AG09319 (cell line): ENCODE measurements around the gene GCK.

Experiments
- DNase-seq: peaks from one replicate; pipeline ENCODE4 v3.0.0-alpha.2; 2010; ENCODE audit warnings: low read depth; ENCODE audit errors: extremely low read depth
- TF ChIP-seq, protein P1 (sequence below): IDR thresholded peaks from 2 replicates; pipeline ENCODE4 v1.5.1; 2011; ENCODE audit warnings: low read depth, mild to moderate bottlenecking, inconsistent platforms, low read length, moderate library complexity

GCK gene

DNA sequence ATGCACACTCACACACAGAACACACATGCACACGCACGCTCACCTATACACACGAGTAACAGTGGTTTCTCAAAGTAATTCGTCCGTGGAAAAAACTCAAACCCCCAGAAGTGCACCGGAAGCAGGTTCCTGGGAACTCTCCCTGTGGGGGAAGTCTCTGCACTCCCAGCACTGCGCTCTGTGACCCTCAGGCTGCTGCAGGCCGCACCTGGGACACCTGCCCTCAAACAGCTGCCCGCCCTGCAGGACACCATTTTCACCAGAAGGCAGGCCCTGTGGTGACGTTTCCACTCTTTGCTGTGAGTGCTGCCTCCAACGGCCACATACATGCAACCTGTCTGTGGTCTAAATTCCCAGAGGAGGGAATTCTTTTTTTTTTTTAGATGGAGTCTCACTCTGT, 32.8 kb upstream of the GCK start:
- TF ChIP-seq, protein P1, sequence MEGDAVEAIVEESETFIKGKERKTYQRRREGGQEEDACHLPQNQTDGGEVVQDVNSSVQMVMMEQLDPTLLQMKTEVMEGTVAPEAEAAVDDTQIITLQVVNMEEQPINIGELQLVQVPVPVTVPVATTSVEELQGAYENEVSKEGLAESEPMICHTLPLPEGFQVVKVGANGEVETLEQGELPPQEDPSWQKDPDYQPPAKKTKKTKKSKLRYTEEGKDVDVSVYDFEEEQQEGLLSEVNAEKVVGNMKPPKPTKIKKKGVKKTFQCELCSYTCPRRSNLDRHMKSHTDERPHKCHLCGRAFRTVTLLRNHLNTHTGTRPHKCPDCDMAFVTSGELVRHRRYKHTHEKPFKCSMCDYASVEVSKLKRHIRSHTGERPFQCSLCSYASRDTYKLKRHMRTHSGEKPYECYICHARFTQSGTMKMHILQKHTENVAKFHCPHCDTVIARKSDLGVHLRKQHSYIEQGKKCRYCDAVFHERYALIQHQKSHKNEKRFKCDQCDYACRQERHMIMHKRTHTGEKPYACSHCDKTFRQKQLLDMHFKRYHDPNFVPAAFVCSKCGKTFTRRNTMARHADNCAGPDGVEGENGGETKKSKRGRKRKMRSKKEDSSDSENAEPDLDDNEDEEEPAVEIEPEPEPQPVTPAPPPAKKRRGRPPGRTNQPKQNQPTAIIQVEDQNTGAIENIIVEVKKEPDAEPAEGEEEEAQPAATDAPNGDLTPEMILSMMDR: no peak
- no peak for DNase-seq

DNA sequence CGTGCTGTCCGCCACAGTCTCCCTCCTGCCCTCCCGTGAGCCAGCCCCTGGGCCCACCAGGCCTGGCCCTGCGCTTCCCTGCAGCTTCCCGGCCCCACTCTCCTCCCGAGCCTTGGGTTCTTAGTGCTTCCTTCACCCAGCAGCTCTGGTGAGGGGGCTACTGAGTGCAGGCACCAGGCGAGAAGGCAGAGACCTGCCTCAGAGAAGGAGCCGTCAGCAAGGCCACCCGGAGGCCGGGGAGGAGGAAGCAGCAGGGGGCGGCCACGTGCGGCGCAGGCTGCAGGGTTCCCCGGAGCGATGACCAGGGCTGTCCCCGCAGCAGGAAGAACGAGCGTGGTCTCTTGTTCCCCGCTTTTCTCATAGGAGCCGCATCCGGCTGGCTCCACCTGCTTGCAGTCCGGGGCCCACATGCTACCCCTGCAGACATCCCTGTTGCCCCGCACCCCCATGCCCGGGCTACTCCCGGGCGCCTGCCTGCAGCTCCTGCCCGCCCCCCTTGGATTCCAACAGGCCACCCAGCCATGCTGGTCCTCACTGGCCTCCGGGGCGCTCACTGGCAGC, 32.1 kb upstream of the GCK start:
- TF ChIP-seq, protein P1: peak; percentile 11
- DNase-seq: no peak

DNA sequence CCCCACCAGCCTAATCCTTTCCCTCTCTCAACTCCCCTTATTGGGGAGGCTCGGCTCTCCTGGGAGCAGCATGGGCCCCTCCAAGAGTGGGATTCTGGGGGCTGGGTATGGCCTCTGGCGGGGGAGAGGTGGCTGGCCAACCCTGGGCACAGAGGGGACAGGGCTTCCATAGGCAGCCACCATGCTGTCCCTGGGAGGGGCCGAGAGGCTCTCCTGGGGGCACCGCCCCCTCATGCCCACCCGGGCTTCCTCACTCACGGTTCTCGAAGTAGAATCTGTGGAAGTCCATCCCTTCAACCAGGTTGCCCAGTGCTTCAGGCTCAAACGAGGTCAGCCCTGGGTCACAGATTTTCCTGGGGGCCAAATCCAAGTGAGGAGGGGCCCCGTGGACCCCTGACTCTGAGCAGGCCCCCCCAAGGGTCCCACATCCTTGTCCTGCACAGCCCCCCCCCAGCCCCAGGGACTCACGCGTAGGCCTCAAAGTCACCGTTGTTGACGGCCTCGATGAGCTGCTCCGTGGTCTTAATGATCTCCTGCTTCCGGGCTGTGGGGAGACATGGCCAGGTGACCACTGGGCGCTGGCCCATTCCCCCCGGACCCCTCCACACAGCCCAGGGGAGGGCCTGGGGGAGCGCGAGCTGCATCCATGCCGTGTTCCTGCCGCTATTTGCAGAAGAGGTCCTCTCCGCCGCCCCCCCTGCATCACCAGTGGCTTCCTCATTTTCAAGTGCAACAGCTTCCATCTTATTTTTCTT, 31.3 kb upstream of the GCK start:
- TF ChIP-seq, protein P1: no peak
- no peak for DNase-seq

DNA sequence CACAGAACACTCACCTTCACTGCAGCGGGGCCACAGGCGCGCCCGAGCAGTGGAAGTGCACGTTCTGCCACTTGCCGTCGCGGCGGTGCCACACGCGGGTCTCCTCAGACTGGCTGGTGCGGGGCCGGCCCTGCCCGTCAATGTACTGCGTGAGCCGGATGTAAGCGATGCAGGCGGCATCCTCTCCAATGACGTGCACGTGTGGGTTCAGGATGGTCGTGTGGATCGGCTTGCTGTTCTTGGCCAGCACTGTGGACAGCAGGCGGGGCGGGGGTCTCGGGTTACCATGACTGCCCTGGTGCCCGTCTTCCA, 30.8 kb upstream of the GCK start:
- TF ChIP-seq, protein P1: no peak
- DNase-seq: no peak

DNA sequence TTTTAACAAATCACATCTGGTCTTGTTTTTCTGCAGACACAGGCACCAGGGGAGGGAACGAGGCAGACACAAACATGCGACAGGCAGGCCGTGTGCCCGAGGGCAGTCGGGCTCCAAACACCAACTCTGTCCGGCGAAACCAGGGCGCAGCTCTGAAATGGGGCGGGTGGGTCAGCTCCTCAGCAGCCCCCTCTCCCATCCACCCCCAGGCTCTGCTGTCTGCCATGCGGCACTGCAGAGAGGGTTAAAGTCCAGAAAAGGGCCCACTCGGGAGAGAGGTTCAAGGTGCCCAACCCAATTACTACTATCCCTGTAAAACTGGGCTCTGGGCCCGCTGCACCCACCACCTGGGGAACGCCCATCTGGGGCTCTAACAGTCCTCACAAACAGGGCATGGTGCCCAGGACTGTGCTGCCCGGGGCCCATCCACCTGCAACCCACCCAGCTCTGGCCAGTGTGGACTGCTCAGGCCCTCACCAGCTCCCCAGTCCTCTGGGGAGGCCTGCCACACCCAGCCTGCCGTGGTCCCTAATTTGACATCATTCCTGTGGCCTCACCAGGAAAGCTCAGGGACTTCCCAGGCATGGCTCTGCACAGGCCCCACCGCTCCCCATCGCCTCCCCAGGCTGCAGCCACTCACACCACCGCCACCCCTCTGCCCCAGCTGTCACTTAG, 30.3 kb upstream of the GCK start:
- TF ChIP-seq, protein P1: no peak
- DNase-seq: no peak

DNA sequence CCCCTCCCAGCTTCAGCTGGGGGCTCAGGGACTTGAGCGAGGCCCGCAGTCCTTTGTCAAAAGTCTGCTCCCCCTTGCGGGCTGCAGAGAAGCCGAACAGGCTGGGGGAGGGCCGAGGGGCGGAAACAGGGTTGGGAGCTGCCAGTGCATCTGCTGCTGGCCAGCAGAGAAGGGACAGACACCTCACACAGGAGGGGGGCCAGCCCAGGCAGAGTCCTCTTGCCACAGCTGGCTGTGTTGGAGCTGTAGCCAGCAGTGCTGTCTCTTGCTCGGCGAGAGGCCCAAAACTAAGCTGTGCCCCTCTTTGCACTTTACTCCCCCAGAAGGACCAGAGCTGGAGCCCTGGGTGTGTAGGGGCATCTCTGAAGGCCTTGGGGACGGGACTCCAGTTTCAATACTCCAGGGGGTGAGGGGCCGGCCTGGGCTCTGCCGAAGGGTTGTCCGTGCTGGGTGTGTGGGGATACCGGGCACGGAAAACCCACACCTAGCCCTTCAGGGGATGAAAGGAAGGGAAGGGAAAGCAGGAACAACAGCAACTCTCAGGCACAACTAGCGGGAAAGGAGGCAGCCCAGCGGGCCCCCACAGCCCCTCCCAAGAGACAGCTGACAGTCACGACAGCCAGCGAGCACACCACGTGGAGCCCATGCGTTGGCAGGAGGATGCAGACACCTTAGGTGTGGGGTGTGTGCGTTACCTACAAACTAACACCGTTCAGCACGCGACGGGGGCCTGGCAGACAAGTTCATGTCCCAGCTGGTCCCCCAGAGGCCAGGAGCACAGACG, 29.4 kb upstream of the GCK start:
- TF ChIP-seq, protein P1: no peak
- DNase-seq: no peak
